Astrocyte (in vitro differentiated cells and primary cell): ENCODE data around the gene CPXM2. TPM values are rescaled to one million over a fixed set of nuclear protein-coding genes. Genes with fewer than 3 reads are reported as not detected.

Source experiments
- DNase-seq: peaks from one replicate; pipeline ENCODE4 v3.0.0-alpha.2; 2010; ENCODE audit warnings: low read depth
- FAIRE-seq: peaks from 2 replicates; lab custom pipeline; 2011; peaks lifted over from hg19 to GRCh38; lab: Jason Lieb, UNC
- H2AFZ ChIP-seq: 2 replicates; pipeline ENCODE4 v1.6.0; 2012; ENCODE audit warnings: low read depth, low read length, inconsistent platforms
- H3K27ac ChIP-seq: 2 replicates; pipeline ENCODE4 v1.5.1; 2011; ENCODE audit warnings: low read depth, low read length, inconsistent platforms
- H3K27me3 ChIP-seq: 2 replicates; pipeline ENCODE4 v1.6.0; 2011; ENCODE audit warnings: low read length, inconsistent platforms; ENCODE audit not compliant: insufficient read depth
- H3K36me3 ChIP-seq: 2 replicates; pipeline ENCODE4 v1.5.1; 2011; ENCODE audit warnings: low read length, inconsistent platforms; ENCODE audit not compliant: insufficient read depth
- H3K4me1 ChIP-seq: 2 replicates; pipeline ENCODE4 v1.5.1; 2011; ENCODE audit warnings: low read length, inconsistent platforms; ENCODE audit not compliant: insufficient read depth
- H3K4me2 ChIP-seq: 2 replicates; pipeline ENCODE4 v1.6.0; 2012; ENCODE audit warnings: low read length, inconsistent platforms
- H3K4me3 ChIP-seq: 2 replicates; pipeline ENCODE4 v1.5.1; 2011; ENCODE audit warnings: low read depth, mild to moderate bottlenecking, low read length, inconsistent platforms; ENCODE audit not compliant: insufficient read depth
- H3K79me2 ChIP-seq: 2 replicates; pipeline ENCODE4 v1.6.0; 2012; ENCODE audit warnings: mild to moderate bottlenecking, low read length, inconsistent platforms; ENCODE audit not compliant: insufficient read depth
- H3K9ac ChIP-seq: 2 replicates; pipeline ENCODE4 v1.6.0; 2012; ENCODE audit warnings: mild to moderate bottlenecking, low read length, inconsistent platforms
- H3K9me3 ChIP-seq: 2 replicates; pipeline ENCODE4 v1.5.1; 2012; ENCODE audit warnings: low read depth, mild to moderate bottlenecking, low read length, inconsistent platforms; ENCODE audit not compliant: insufficient read depth
- H4K20me1 ChIP-seq: 2 replicates; pipeline ENCODE4 v1.6.0; 2012; ENCODE audit warnings: low read length, inconsistent platforms; ENCODE audit not compliant: insufficient read depth
- H3K27ac Mint-ChIP-seq: one replicate; pipeline ENCODE4 v1.8.0; 2021; ENCODE audit warnings: mild to moderate bottlenecking, mixed read lengths; ENCODE audit not compliant: unreplicated experiment
- H3K27me3 Mint-ChIP-seq: one replicate; pipeline ENCODE4 v1.8.0; 2021; ENCODE audit warnings: low read depth, mixed read lengths; ENCODE audit not compliant: unreplicated experiment
- H3K36me3 Mint-ChIP-seq: one replicate; pipeline ENCODE4 v1.8.0; 2021; ENCODE audit warnings: low read depth, mixed read lengths; ENCODE audit not compliant: unreplicated experiment
- H3K4me1 Mint-ChIP-seq: one replicate; pipeline ENCODE4 v1.8.0; 2021; ENCODE audit warnings: low read depth, mixed read lengths; ENCODE audit not compliant: unreplicated experiment
- H3K4me3 Mint-ChIP-seq: one replicate; pipeline ENCODE4 v1.8.0; 2021; ENCODE audit warnings: mild to moderate bottlenecking, moderate library complexity, mixed read lengths; ENCODE audit not compliant: unreplicated experiment
- H3K9me3 Mint-ChIP-seq: one replicate; pipeline ENCODE4 v1.8.0; 2021; ENCODE audit warnings: mild to moderate bottlenecking, mixed read lengths; ENCODE audit not compliant: unreplicated experiment
- CTCF ChIP-seq: IDR thresholded peaks from 2 replicates; pipeline ENCODE4 v1.5.1; 2011; ENCODE audit warnings: low read depth, mild to moderate bottlenecking, inconsistent platforms, low read length, moderate library complexity; ENCODE audit not compliant: insufficient read depth
- EZH2 ChIP-seq: IDR thresholded peaks from 2 replicates; pipeline ENCODE4 v1.6.1; 2012; ENCODE audit warnings: mild to moderate bottlenecking, low read length, inconsistent platforms; ENCODE audit not compliant: insufficient read depth
- total RNA-seq: library from RNA; stranded (reverse); gene quantifications from 2 replicates; pipeline ENCODE4 v1.2.1, GENCODE V29; 2021

Gene CPXM2
- total RNA-seq, 1 donor from 2014 or later: 5.2 TPM

DNA sequence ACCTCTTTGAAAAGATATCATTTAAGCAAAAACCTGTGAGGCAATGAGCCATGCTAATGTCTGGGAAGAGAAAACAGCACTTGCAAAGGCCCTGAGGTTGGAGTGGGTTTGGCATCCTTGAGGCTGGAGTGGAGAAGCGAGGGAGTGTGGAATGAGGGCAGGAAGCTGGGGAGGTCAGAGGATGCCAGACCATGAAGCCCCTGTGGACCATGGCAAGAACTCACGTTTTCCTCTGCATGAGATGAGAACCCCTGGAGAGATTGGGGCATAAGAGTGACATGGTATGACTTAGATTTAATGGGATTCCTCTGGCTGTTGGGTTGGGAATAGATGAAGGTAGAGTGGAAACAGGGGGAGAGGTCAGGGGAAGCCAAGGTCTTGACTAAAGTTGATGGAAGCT, 176.1 kb downstream of the CPXM2 start:
- H3K27ac Mint-ChIP-seq: no peak overlapping the region
- H3K4me2 ChIP-seq: no peak overlapping the region
- peaks cover 4% of the 10 kb centered on the region for H3K9me3 ChIP-seq
- TF ChIP-seq EZH2 (no peak), CTCF (no peak)
- H3K9me3 Mint-ChIP-seq: peaks cover 17% of the 10 kb centered on the region
- H2AFZ ChIP-seq: no peak overlapping the region
- no peaks in the 10 kb centered on the region for H3K4me1 ChIP-seq
- no peak overlapping the region for H3K27ac ChIP-seq
- DNase-seq (no peak), FAIRE-seq (no peak)
- H3K4me3 ChIP-seq: no peak overlapping the region
- H4K20me1 ChIP-seq: no peaks in the 10 kb centered on the region
- H3K36me3 Mint-ChIP-seq: no peaks in the 10 kb centered on the region
- no peak overlapping the region for H3K9ac ChIP-seq
- peaks cover 36% of the 10 kb centered on the region for H3K27me3 Mint-ChIP-seq
- H3K4me1 Mint-ChIP-seq: no peaks in the 10 kb centered on the region
- no peaks in the 10 kb centered on the region for H3K27me3 ChIP-seq
- no peaks in the 10 kb centered on the region for H3K36me3 ChIP-seq
- H3K4me3 Mint-ChIP-seq: no peak overlapping the region
- no peaks in the 10 kb centered on the region for H3K79me2 ChIP-seq

DNA sequence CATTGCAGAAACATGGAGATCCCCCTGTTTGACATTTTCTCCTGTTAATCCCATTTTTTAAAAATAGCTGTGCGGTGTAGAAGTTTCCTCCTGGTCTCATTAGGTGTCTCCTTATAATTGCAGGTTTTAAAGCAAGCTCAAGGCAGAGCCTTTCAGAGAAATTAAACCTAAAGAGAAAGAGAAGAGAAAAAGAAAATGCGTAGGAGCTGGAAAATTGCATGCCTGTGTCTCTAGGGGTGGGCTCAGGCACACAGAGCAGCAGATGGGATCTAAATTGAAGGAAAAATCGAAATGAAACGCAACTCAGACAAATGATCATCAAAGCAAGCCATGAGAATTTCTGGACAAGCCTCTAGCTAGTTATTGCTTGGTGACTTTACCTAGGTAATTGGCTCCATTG, 185.4 kb downstream of the CPXM2 start:
- peaks cover 11% of the 10 kb centered on the region for H3K9me3 ChIP-seq
- no peak overlapping the region for H3K4me3 Mint-ChIP-seq

More for the DNA sequence above, 185.4 kb downstream of the CPXM2 start:
- H3K4me1 ChIP-seq: no peaks in the 10 kb centered on the region
- no peak overlapping the region for H3K4me2 ChIP-seq
- no peak overlapping the region for H2AFZ ChIP-seq
- no peaks in the 10 kb centered on the region for H3K27me3 ChIP-seq
- DNase-seq (no peak), FAIRE-seq (no peak)
- no peaks in the 10 kb centered on the region for H3K79me2 ChIP-seq
- TF ChIP-seq EZH2 (no peak), CTCF (no peak)
- Mint-ChIP-seq H3K9me3 (peaks cover 5% of the 10 kb centered on the region), H3K36me3 (no peaks in the 10 kb centered on the region), H3K4me1 (no peaks in the 10 kb centered on the region), H3K27me3 (peaks cover 65% of the 10 kb centered on the region), H3K27ac (no peak overlapping the region)
- H3K4me3 ChIP-seq: no peak overlapping the region
- no peaks in the 10 kb centered on the region for H4K20me1 ChIP-seq
- no peak overlapping the region for H3K27ac ChIP-seq
- no peak overlapping the region for H3K9ac ChIP-seq
- no peaks in the 10 kb centered on the region for H3K36me3 ChIP-seq
